GM18508 (cell line): ENCODE measurements around the gene GAS2L2.

ENCODE experiments used
- ATAC-seq: cut with Tn5 transposase; IDR thresholded peaks from one replicate; pipeline ENCODE4 v1.9.1; 2021; ENCODE audit warnings: moderate number of reproducible peaks; ENCODE audit not compliant: insufficient read depth, unreplicated experiment

GAS2L2 gene

DNA sequence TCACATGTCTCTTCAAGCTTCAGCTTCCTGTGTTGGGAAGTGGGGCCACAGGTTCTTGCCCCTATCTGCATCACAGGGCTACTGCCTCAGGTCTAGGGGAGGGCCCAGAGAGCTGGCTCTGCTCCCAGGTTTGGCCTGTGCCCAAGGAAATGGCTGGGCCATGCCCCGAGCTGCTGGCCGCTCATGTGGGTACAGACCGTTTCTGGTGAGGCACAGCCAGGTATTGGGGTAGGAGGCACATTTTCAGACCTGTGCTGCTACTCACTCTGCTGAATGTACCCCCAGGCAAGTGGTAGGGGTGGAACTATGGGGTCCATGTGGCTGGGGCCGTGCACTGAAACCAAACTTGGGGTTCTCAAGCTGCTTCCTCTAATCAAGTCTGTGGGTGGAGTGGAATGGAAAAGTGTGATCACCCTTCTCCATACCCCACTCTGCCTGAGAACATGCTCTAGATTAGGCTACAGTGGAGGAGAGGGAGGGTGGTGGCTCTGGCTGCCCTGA is 4.6 kb downstream of the GAS2L2 start:
- no peak for ATAC-seq

DNA sequence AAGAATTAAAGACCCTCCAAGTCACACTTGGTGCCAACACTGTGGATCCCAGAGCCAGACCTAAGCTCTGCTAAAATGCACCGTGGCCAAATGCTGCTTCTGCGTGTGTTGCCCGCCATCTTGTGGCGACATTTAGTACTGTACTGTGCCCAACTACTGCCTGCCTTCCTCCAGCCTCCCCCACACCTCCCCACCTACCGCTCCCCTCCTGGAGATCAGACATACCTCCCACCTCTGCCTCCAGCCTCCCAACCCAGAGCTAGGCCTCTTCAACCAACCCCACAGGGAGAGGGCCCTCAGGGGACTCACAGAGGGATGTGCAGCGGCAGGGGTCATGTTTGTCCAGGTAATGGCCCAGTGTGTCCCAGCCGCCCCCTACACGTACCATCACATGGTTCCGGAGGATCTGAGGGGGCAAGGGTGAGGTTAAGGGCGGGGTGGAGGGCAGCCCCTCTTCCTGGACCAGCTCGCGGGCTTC is 5.5 kb downstream of the GAS2L2 start:
- ATAC-seq: no peak

DNA sequence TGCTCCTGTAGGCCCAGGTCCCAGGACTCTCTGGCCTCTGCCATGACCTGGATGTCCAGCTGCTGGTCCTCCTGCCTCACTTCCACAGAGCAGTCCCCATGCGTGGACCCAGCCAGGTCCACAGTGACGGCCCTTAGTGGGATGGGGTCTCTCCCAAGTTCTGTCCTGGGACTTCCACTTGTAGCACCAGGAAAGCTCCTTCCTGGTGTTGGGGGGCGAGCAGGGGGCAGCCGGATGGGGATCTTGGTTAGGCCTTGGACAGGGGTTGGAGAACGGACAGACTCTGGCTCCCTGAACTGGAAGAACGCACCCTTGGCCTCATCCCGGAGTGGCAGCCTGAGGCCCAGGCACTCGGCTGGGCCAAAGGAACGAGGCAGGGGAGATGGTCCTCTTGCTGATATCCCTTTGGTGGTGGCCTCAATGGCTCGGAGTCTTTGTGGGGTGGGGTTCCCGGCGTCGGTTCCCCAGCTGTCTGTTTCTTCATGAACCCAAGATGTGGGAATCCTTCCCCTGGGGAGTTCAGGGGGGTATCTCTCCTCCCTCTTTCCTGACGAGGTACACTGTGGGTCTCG is 7.2 kb downstream of the GAS2L2 start:
- no peak for ATAC-seq

DNA sequence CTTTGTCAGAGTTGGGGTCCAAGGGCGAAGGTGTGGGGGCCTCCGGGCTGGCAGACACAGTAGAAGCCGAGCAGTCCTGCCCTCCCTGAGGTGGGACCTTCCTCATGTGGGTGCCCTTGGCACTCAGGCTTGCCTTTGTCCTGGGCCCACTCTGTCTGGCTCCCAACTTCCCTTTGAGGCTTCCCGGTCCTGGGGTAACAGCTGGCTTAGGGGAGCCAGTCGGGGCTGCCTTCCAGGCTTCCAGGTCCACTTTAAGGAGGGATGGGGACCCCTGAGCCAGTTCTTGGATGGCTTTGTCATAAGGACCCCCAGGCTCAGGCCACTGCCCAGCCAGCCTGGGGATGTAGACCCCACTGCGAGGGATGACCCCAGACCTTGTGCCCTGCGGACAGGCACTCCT is 7.8 kb downstream of the GAS2L2 start:
- no peak for ATAC-seq

GRCh38 chr17:35744830-35745229 is 8.2 kb downstream of the GAS2L2 start:
- no peak for ATAC-seq

- no peak for ATAC-seq
Measured at GRCh38 chr17:35743626-35744328, 9.3 kb downstream of the GAS2L2 start.

DNA sequence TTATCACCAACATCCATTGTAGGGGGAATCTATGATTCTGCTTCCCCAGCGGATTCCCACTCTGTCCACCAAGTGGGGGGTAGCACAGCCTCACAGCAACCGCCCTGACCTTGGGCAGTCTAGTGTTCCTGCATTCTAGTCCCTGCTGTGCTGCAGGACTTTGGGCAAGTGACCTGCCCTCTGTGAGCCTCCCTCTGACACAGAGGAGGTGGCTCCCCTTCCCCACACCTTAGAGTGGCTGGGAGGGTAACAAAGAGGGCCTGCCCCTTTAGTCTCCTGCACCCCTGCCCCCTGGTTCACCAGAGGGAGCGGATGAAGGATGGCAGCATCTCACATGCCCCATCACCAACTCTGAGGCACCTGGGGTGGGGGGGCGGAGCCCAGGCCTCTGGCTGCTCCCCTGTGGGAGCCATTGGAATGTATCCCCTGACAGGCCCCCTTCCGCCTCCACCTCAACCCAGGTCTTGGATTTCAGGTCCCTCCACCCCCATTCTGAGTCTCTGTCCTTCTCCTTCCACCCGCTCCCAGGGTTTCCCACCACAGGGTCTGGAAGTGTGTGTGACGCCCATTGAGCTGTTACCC is 10.1 kb downstream of the GAS2L2 start:
- no peak for ATAC-seq

DNA sequence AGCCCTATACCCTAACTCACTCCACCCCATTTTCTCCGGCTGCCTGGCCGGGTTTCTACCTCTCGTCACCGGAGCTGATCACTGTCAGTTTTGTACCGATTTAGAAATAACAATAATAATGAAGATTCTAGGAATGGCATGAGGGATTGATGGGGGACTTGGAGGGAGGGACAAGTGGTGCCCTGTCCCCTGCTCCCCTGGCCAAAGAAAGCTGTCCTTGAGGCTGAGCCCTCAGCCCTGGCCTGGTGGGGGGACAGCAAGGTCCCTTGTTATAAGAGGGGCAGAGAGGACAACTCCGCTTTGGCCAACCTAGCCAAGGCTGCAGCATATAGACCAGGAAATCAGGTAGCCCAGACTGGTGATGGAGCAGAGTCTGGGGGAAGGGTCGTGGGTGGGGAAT is 10.5 kb downstream of the GAS2L2 start:
- no peak for ATAC-seq

- ATAC-seq: no peak
Measured at GRCh38 chr17:35740997-35741931, 11.8 kb downstream of the GAS2L2 start.

DNA sequence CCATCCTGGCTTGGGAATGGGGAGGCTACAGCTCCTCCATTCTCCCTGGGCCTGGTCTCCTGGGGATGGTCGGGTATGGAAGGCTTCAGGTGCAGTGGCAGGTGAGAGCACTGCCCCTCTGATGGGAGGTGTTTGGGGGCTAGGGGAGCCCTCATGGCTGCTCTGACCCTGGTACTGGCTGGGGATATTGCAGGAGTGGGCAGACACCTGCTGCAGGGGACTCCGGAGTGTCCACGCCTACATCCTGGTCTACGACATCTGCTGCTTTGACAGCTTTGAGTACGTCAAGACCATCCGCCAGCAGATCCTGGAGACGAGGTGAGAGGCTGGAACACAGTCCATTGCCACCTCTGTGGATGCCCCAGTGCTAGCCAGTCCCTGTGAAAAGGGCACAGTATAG is 12.8 kb downstream of the GAS2L2 start:
- no peak for ATAC-seq

DNA sequence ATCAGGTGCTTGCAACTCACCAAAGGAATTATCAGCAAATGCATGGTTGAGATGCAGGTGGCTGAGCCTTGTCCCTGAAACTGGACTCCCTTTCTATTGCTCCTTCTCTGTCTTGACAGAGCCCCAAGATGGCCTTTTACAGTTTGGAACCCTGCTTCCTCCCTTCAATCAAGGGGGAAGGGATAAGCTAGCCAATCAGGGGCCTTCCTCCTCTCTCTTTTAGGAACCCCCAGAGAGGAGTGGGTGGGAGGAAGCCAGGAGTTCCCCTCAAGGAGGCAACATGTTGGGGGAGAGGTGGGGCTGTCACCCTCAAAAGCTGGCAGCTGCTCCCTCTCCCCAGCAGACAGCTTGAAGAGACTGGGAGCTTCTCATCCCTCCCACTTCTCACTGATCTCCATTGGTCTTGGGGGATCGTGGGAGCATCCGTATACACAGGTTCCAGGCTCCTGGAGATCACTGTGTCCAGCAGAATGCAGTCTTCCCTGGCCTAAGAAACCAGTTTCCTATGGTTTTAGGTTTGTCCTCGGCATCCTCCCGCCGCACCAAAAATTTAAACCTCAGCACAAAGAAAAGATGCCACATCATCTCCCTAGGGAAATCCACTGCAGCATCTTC is 14.4 kb downstream of the GAS2L2 start:
- ATAC-seq: no peak

DNA sequence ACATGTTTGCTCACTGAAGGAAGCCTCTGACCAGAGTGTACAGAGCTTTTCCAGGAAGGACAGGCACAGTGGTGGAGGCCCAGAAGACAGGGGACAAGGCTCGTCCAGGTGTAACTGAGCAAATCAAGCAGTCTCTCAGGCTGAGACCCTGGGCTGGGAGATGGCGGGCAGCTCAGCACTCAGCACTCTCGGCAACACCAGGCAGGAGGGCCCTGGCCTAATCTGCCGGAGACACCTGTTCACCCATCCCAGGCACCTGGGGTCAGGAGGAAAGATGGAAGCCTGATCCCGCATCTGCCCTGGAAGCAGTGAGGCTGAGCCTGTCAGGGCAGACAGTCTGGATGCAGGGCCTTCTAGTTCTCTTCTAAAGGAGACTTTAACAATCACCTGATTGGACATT is 16.8 kb downstream of the GAS2L2 start:
- no peak for ATAC-seq

GRCh38 chr17:35735036-35735805 is 17.8 kb downstream of the GAS2L2 start:
- ATAC-seq: no peak

GRCh38 chr17:35734396-35734795 is 18.6 kb downstream of the GAS2L2 start:
- no peak for ATAC-seq

DNA sequence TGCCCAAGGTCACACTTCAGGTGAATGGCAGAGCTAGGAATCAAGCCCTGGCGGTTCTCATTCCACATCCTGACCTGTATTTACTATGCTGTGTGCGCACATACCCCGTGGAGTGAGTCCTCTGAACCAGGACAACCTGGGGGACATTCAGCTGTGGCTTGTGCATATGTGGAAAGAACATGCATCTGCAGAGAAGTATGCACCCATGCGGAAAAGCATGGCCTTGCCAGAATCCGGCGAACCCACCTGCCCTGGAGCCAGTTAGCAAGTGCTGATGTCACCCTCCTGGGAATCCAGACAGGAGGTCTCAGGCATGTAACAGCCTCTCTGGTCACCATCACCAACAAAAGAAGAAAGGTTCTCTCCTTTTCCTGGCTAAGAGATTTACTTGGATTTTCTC is 19.7 kb downstream of the GAS2L2 start:
- ATAC-seq: no peak

- ATAC-seq: no peak
Measured at GRCh38 chr17:35732806-35733136, 20.3 kb downstream of the GAS2L2 start.

- ATAC-seq: no peak
Measured at GRCh38 chr17:35731917-35732805, 20.9 kb downstream of the GAS2L2 start.

DNA sequence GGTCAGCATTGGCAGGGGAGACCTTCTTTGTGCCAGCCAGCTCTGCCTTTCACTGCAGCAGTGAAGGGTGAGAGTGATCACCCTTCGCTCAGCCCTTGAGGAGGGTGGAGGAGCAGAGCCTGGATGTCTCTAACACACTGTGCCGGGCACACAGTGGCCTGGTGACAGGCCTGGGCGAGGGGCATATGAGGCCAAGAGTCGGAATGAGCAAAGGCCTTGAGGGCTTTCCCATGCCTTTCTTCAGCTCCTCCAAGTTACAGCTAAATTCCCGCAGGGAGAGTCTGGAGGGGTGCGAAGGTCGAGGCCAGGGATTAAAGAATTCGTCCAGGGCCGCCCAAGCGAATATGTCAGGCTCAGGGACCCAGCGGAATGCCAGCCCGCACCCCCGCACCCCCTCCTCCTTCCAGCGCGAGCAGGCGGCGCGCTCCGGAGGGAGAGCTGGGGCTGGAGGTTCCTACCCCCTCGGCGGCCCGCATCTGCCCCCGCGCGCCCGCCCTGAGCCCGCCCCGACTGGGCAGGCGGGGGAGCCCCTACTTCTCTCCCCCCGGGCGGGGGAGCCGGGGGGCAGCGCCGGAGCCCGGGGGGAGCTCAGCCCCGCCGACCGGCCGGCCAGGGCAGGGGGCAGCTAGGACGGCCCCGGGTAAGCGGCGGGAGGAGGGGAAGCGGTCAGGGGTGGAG is 21.7 kb downstream of the GAS2L2 start, which contains the start of gene RASL10B:
Gene RASL10B, plus strand, starts transcription at position 401 of the 678 bp plus-strand sequence. CDS start 3,546 bp downstream, outside the sequence.
- ATAC-seq: no peak
